Loucy (cell line): Measurements from ENCODE around the gene DLK1.

Source experiments
- H2AFZ ChIP-seq: fragments of 200-600 bp; sonication (generic); 2 replicates; pipeline ENCODE4 v1.6.0; 2016; ENCODE audit warnings: antibody characterized with exemption, mild to moderate bottlenecking, low read length, moderate library complexity
- H3F3A ChIP-seq: fragments of 200-600 bp; 2 replicates; pipeline ENCODE4 v1.6.0; 2016; ENCODE audit warnings: antibody characterized with exemption, low read depth, mild to moderate bottlenecking
- H3K27me3 ChIP-seq: fragments of 200-600 bp; sonication (generic); 2 replicates; pipeline ENCODE4 v1.6.1; 2014; ENCODE audit warnings: low read length, mild to moderate bottlenecking; ENCODE audit not compliant: insufficient read depth, poor library complexity, severe bottlenecking
- H3K36me3 ChIP-seq: fragments of 200-600 bp; sonication (generic); 2 replicates; pipeline ENCODE4 v1.6.1; 2016; ENCODE audit warnings: low read length; ENCODE audit not compliant: insufficient read depth
- H3K4me1 ChIP-seq: fragments of 200-600 bp; sonication (generic); 2 replicates; pipeline ENCODE4 v1.5.1; 2014; ENCODE audit warnings: low read length, mild to moderate bottlenecking; ENCODE audit not compliant: insufficient read depth, poor library complexity, severe bottlenecking
- H3K4me2 ChIP-seq: fragments of 200-600 bp; sonication (generic); 2 replicates; pipeline ENCODE4 v1.6.0; 2014; ENCODE audit warnings: antibody characterized with exemption, low read length, low read depth, mild to moderate bottlenecking; ENCODE audit not compliant: poor library complexity, severe bottlenecking
- H3K4me3 ChIP-seq: fragments of 200-600 bp; sonication (generic); 2 replicates; pipeline ENCODE4 v1.5.1; 2014; ENCODE audit warnings: low read length, mild to moderate bottlenecking, mixed read lengths; ENCODE audit not compliant: poor library complexity, severe bottlenecking
- H3K79me2 ChIP-seq: fragments of 200-600 bp; sonication (generic); 2 replicates; pipeline ENCODE4 v1.6.1; 2014; ENCODE audit warnings: low read length; ENCODE audit not compliant: insufficient read depth
- H3K9ac ChIP-seq: fragments of 200-600 bp; sonication (generic); 2 replicates; pipeline ENCODE4 v1.6.0; 2014; ENCODE audit warnings: mild to moderate bottlenecking, low read depth, low read length, moderate library complexity; ENCODE audit not compliant: poor library complexity, severe bottlenecking
- H3K9me2 ChIP-seq: fragments of 200-600 bp; sonication (generic); replicated peaks from 2 replicates; pipeline ENCODE4 v1.6.1; 2016; ENCODE audit warnings: low read depth, low read length, mixed read lengths
- H3K9me3 ChIP-seq: fragments of 200-600 bp; sonication (generic); 2 replicates; pipeline ENCODE4 v1.6.1; 2014; ENCODE audit warnings: mild to moderate bottlenecking, antibody characterized with exemption, low read length, low read depth; ENCODE audit not compliant: insufficient read depth
- H4K20me1 ChIP-seq: fragments of 200-600 bp; sonication (generic); 2 replicates; pipeline ENCODE4 v1.6.0; 2014; ENCODE audit warnings: antibody characterized with exemption, low read length, mild to moderate bottlenecking; ENCODE audit not compliant: insufficient read depth, poor library complexity, severe bottlenecking
- EZH2phosphoT487 ChIP-seq: fragments of 200-600 bp; IDR thresholded peaks from 2 replicates; pipeline ENCODE4 v1.6.1; 2018; ENCODE audit warnings: antibody characterized with exemption, mild to moderate bottlenecking, moderate library complexity, borderline replicate concordance
- TF ChIP-seq, protein P1 (sequence below): fragments of 200-600 bp; sonication (generic); conservative IDR thresholded peaks from 2 replicates; pipeline ENCODE4 v1.5.1; 2014; ENCODE audit warnings: mild to moderate bottlenecking, antibody characterized with exemption, low read length

Gene DLK1

DNA sequence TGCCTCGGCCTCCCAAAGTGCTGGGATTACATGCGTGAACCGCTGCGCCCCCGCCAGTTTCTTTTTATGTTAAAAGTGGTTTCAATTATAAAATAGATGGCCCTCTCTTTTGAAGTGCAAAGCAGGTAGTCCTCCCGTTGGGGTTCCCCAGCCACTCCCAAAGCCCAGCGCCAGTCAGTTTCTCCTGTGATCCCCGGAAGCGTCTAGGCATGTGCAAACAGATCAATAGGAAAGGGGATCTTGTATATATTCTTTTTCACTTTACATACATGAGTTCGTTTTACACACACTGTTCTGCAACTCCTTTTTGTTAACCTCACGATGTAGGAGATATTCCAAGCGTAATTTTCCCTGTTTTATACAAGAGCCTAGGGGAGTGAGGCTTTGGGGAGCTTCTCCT, 16.3 kb upstream of the DLK1 start:
- Histone ChIP-seq H3K4me3 (no peak overlapping the region), H3K27me3 (no peaks in the 10 kb centered on the region), H2AFZ (no peak overlapping the region), H3F3A (no peaks in the 10 kb centered on the region), H3K9me2 (no peaks in the 10 kb centered on the region), H3K79me2 (peaks cover 26% of the 10 kb centered on the region; the same call in 1 of the 2 replicates), H3K9ac (no peak overlapping the region), H4K20me1 (no peaks in the 10 kb centered on the region), H3K4me1 (peaks cover 31% of the 10 kb centered on the region), H3K9me3 (no peaks in the 10 kb centered on the region), H3K4me2 (no peak overlapping the region), H3K36me3 (no peaks in the 10 kb centered on the region)
- no peak for TF ChIP-seq EZH2phosphoT487
- TF ChIP-seq, protein P1, sequence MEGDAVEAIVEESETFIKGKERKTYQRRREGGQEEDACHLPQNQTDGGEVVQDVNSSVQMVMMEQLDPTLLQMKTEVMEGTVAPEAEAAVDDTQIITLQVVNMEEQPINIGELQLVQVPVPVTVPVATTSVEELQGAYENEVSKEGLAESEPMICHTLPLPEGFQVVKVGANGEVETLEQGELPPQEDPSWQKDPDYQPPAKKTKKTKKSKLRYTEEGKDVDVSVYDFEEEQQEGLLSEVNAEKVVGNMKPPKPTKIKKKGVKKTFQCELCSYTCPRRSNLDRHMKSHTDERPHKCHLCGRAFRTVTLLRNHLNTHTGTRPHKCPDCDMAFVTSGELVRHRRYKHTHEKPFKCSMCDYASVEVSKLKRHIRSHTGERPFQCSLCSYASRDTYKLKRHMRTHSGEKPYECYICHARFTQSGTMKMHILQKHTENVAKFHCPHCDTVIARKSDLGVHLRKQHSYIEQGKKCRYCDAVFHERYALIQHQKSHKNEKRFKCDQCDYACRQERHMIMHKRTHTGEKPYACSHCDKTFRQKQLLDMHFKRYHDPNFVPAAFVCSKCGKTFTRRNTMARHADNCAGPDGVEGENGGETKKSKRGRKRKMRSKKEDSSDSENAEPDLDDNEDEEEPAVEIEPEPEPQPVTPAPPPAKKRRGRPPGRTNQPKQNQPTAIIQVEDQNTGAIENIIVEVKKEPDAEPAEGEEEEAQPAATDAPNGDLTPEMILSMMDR = no peak

- no peak for TF ChIP-seq EZH2phosphoT487
- TF ChIP-seq, protein P1 = no peak
- H2AFZ ChIP-seq = no peak overlapping the region
- no peaks in the 10 kb centered on the region for H3K36me3 ChIP-seq
- no peak overlapping the region for H3K4me2 ChIP-seq
- H3K9me2 ChIP-seq = no peaks in the 10 kb centered on the region
- H3K9ac ChIP-seq = no peak overlapping the region
- H3K4me3 ChIP-seq = no peak overlapping the region
- H3F3A ChIP-seq = no peaks in the 10 kb centered on the region
- H3K9me3 ChIP-seq = no peaks in the 10 kb centered on the region
- peaks cover 36% of the 10 kb centered on the region for H3K4me1 ChIP-seq
- H3K79me2 ChIP-seq = peaks cover 31% of the 10 kb centered on the region; the same call in 1 of the 2 replicates
- no peaks in the 10 kb centered on the region for H4K20me1 ChIP-seq
- H3K27me3 ChIP-seq = no peaks in the 10 kb centered on the region
These were observed 15.7 kb upstream of the DLK1 start for GRCh38 chr14:100710826-100711462.

DNA sequence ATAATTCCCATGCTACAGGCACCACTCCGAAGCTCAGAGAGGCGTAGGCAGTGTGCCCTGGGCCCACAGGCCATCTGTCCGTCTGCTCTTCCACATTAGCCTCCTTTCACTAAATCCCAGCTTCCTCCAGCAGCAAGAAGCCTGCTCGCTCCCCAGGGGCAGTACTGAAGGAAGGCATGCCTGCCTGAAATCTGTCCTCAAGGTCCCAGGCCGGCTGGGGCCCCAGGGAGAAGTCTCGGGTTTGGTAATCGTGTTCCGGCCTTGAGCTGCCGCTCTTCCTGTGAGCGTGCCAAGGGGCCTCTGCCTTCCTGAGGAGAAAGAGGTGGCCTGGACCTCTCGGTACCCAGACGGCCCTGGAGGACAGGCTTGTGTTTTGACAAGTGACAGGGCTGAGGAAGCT, 15.2 kb upstream of the DLK1 start:
- Histone ChIP-seq H3K27me3 (no peaks in the 10 kb centered on the region), H4K20me1 (no peaks in the 10 kb centered on the region), H3K4me2 (no peak overlapping the region), H3K9me3 (no peaks in the 10 kb centered on the region), H3K4me3 (no peak overlapping the region), H2AFZ (no peak overlapping the region), H3K9ac (no peak overlapping the region), H3K9me2 (no peaks in the 10 kb centered on the region), H3K36me3 (no peaks in the 10 kb centered on the region), H3K4me1 (peaks cover 41% of the 10 kb centered on the region), H3K79me2 (peaks cover 37% of the 10 kb centered on the region; the same call in 1 of the 2 replicates), H3F3A (peaks cover 3% of the 10 kb centered on the region; the same call in 1 of the 2 replicates)
- TF ChIP-seq EZH2phosphoT487 = no peak
- TF ChIP-seq, protein P1 = no peak
